SJCRH30 (cell line): ENCODE results near the gene PRRX2. TPM values are rescaled to one million over a fixed set of nuclear protein-coding genes. Genes with fewer than 3 reads are reported as not detected.
"Not testable (repeated sequence)": the region's sequence is repeated elsewhere in the genome, so short reads cannot be mapped to it uniquely, and the experiment has no call there.

ENCODE experiments used
- DNase-seq, 2 experiments: peaks; one replicate each; pipeline ENCODE4 v3.0.0-alpha.2; 2015 to 2020
- H3K27ac ChIP-seq: fragments of 250-450 bp; sonication (Bioruptor Pico); 2 replicates; pipeline ENCODE4 v1.5.1; 2020; ENCODE audit warnings: mild to moderate bottlenecking, moderate library complexity
- H3K27me3 ChIP-seq: fragments of 250-450 bp; sonication (Bioruptor Pico); 2 replicates; pipeline ENCODE4 v1.5.1; 2020; ENCODE audit warnings: mild to moderate bottlenecking, moderate library complexity
- H3K36me3 ChIP-seq: fragments of 250-450 bp; sonication (Bioruptor Pico); 2 replicates; pipeline ENCODE4 v1.5.1; 2020; ENCODE audit warnings: mild to moderate bottlenecking, moderate library complexity
- H3K4me1 ChIP-seq: fragments of 250-450 bp; sonication (Bioruptor Pico); 2 replicates; pipeline ENCODE4 v1.5.1; 2020; ENCODE audit warnings: mild to moderate bottlenecking, moderate library complexity
- H3K4me3 ChIP-seq: fragments of 250-450 bp; sonication (Bioruptor Pico); 2 replicates; pipeline ENCODE4 v1.5.1; 2020; ENCODE audit warnings: mild to moderate bottlenecking, moderate library complexity
- H3K9me3 ChIP-seq: fragments of 250-450 bp; sonication (Bioruptor Pico); replicated peaks from 2 replicates; pipeline ENCODE4 v1.5.1; 2020; ENCODE audit warnings: mild to moderate bottlenecking, moderate library complexity
- total RNA-seq: library from RNA; depleted of rRNA; stranded (reverse); fragments of >200 nt; shearing (Covaris generic); gene quantifications from 2 replicates; pipeline ENCODE4 v1.2.3, GENCODE V29; 2014

The PRRX2 gene
- total RNA-seq, 1 experiment from 2014 or later, result 0.18 TPM

DNA sequence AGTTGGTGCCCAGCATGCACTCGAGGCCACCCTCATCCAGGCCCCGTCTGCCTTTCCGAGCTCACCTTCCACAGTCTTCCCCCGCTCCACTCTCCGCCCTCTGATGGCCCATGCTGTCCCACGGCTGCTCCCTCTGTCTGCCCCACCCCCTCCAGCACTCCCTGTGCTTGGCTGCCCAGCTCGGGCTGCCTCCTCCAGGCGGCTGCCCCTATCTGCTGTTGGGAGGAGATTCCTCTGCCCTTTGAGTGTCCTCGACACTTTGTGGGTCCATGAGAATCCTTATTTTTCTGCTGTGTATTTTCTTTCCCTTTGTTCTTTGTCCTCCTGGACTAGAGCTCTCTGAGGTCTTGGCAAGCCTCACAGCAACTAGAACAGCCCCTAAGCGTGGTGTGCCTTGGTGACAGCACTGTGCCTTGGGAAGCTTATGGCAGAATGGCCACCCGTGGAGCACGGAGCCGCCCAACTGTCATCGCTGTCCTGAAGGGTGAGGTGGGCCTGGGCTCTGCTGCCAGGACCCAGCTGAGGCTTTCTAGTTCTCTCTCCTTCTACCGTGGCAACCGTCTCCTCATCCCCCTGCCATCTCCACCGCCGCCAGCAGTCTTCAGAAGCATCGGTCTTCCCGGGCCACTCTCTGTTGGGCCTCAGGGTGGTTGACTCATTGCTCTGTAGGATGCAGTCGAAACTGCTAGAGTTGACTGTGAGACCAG is 34.3 kb upstream of the PRRX2 start:
- Histone ChIP-seq H3K4me3 (no peak overlapping the region), H3K36me3 (peaks cover 30% of the 10 kb centered on the region), H3K9me3 (no peaks in the 10 kb centered on the region), H3K4me1 (peaks cover 18% of the 10 kb centered on the region), H3K27me3 (no peaks in the 10 kb centered on the region), H3K27ac (no peak overlapping the region)
- no peak for DNase-seq

GRCh38 chr9:129631674-129632129 is 33.7 kb upstream of the PRRX2 start:
- H3K27me3 ChIP-seq, result no peaks in the 10 kb centered on the region
- no peaks in the 10 kb centered on the region for H3K9me3 ChIP-seq
- no peak overlapping the region for H3K27ac ChIP-seq
- no peak for DNase-seq
- H3K36me3 ChIP-seq, result peaks cover 35% of the 10 kb centered on the region
- H3K4me3 ChIP-seq, result no peak overlapping the region
- H3K4me1 ChIP-seq, result peaks cover 18% of the 10 kb centered on the region

DNA sequence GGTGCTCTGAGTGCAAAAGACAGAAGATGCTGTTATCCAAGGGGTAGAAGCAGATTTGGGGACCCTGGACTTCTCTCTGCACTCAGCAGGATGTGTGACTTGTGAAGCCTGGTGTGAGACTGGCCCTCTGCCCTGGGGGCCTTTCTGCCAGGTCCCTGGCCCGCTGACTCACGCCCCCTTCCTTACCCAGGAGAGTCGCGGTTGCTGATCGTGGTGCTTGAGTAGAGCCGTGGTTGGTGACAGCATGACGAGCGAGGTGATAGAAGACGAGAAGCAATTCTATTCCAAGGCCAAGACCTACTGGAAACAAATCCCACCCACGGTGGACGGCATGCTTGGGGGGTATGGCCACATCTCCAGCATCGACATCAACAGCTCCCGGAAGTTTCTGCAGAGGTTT is 33.0 kb upstream of the PRRX2 start:
- Histone ChIP-seq H3K27me3 (no peaks in the 10 kb centered on the region), H3K9me3 (no peaks in the 10 kb centered on the region), H3K27ac (no peak overlapping the region), H3K36me3 (peaks cover 43% of the 10 kb centered on the region), H3K4me3 (no peak overlapping the region), H3K4me1 (peaks cover 13% of the 10 kb centered on the region)
- no peak for DNase-seq

- Histone ChIP-seq H3K4me1 (peaks cover 6% of the 10 kb centered on the region; the same call in 1 of the 2 replicates), H3K27ac (no peak overlapping the region), H3K4me3 (no peak overlapping the region), H3K27me3 (no peaks in the 10 kb centered on the region), H3K9me3 (no peaks in the 10 kb centered on the region), H3K36me3 (peaks cover 50% of the 10 kb centered on the region)
- DNase-seq, result no peak
Measured at GRCh38 chr9:129633207-129633606, 32.2 kb upstream of the PRRX2 start.

DNA sequence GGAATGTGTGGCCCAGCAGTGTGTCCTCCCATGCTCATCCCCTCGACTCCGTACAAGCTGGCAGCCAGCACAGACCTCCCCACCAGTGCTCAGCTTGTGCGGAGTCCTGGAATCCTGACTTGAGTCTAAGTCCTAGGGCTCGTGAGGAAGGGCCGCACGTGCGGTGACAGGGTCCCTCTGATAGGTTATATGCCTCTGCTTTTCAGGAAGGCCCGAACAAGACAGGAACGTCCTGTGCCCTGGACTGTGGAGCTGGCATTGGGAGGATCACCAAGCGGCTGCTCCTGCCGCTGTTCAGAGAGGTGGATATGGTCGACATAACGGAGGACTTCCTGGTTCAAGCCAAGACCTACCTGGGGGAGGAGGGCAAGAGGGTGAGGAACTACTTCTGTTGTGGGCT is 31.6 kb upstream of the PRRX2 start:
- H3K27ac ChIP-seq, result no peak overlapping the region
- H3K4me1 ChIP-seq, result no peaks in the 10 kb centered on the region; the same call in 1 of the 2 replicates
- no peak overlapping the region for H3K4me3 ChIP-seq
- no peaks in the 10 kb centered on the region for H3K27me3 ChIP-seq
- H3K36me3 ChIP-seq, result peaks cover 55% of the 10 kb centered on the region
- DNase-seq, result no peak
- H3K9me3 ChIP-seq, result no peaks in the 10 kb centered on the region

- Histone ChIP-seq H3K36me3 (peaks cover 57% of the 10 kb centered on the region), H3K9me3 (no peaks in the 10 kb centered on the region), H3K4me3 (no peak overlapping the region), H3K27ac (no peak overlapping the region), H3K4me1 (peaks cover 8% of the 10 kb centered on the region), H3K27me3 (no peaks in the 10 kb centered on the region)
- DNase-seq, result no peak
Measured at GRCh38 chr9:129635099-129636065, 30.1 kb upstream of the PRRX2 start.

- H3K27me3 ChIP-seq, DNase-seq, H3K27ac ChIP-seq, H3K9me3 ChIP-seq, H3K4me3 ChIP-seq: not testable (repeated sequence)
- Histone ChIP-seq H3K36me3 (peaks cover 57% of the 10 kb centered on the region), H3K4me1 (peaks cover 14% of the 10 kb centered on the region)
Measured at GRCh38 chr9:129636343-129636742, 29.1 kb upstream of the PRRX2 start.

- Histone ChIP-seq H3K4me1 (peaks cover 14% of the 10 kb centered on the region), H3K27me3 (no peaks in the 10 kb centered on the region), H3K27ac (no peak overlapping the region), H3K4me3 (no peak overlapping the region), H3K9me3 (no peaks in the 10 kb centered on the region), H3K36me3 (peaks cover 57% of the 10 kb centered on the region)
- no peak for DNase-seq
Measured at GRCh38 chr9:129637102-129637501, 28.3 kb upstream of the PRRX2 start.

DNA sequence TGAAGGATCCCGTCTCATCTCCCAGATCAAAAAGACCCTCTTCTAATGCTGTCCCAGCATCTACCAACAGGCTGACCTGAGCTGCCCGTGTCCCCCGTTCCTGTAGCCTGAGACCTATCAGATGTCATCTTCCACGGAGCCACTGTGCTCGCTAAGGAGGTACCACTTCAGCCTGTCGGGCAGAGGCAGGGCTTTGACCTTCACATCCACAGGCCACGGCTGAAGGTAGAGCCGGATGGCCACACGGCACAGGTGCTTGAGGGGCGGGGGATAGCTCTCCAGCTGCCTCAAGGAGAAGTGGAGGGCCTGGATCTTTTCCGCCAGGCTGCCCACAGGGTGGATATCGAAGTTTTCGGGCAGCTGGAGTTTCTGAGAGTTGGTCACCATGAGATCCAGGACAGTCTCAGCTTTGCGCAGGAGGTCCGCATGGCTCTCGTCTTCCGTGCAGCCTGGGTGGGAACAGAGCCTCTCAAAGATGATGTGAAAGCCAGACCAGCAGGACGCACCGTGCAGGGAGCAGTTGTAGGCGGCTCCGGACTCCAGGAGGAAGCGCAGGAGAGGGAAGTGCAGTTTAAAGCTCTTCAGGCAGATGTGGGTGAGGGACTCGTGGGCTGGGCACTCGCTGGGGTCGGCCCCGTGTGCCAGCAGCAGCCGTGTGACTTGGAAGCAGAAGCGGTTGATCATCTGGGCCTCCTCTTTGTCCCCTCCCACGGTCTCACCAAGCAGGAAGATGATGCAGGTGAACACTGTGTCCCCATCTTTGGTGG is 27.6 kb upstream of the PRRX2 start:
- Histone ChIP-seq H3K4me1 (peaks cover 14% of the 10 kb centered on the region), H3K9me3 (no peaks in the 10 kb centered on the region), H3K4me3 (no peak overlapping the region), H3K27ac (no peak overlapping the region), H3K27me3 (no peaks in the 10 kb centered on the region), H3K36me3 (peaks cover 52% of the 10 kb centered on the region)
- DNase-seq, result no peak

DNA sequence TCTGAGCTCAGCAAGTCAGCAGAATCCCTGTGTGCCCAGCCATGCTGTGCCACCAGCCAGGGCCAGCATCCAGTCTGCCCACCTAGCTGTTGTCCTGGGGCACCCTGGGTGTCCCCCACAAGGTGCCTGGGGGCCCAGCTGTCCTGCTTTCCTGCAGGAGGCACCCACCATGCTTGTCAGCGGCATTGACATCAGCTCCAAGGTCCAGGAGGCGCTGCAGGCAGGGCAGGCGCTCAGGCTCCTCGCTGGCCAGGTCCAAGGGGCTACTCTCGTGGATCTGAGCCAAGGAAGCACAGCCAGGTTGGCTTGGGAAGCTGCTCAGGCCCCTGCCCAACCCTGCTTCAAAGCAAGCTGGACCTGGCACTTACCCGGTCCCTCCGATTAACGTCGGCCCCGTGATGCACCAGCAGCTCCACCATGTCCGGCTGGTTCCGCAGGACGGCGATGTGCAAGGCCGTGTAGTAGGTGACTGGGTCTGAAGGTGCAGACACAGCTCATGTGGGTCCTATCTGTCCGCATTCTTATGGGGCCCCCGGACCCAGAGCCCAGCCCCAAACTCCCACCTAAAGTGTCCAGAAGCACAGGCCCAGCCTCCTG is 26.3 kb upstream of the PRRX2 start:
- Histone ChIP-seq H3K27me3 (no peaks in the 10 kb centered on the region), H3K4me1 (peaks cover 14% of the 10 kb centered on the region), H3K9me3 (no peaks in the 10 kb centered on the region), H3K27ac (no peak overlapping the region), H3K36me3 (peaks cover 43% of the 10 kb centered on the region), H3K4me3 (no peak overlapping the region)
- no peak for DNase-seq

DNA sequence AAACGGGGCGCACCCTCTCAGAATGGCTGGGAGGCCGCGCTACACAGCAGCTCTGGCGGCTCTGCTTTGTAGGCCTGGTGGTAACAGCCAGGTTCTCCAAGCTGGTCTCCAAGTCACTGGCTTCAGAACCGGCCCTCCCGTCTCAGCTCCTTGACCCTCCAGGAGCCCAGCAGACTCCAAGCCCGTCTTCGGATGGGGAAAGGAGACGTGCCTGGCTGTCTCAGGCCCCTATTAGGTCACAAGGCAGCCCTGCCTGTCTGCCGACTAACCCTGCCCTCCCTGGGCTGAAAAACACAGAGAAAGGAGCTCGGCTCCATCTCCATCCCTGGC is 25.7 kb upstream of the PRRX2 start:
- no peak overlapping the region for H3K4me3 ChIP-seq
- no peaks in the 10 kb centered on the region for H3K9me3 ChIP-seq
- H3K27me3 ChIP-seq, result no peaks in the 10 kb centered on the region
- peaks cover 14% of the 10 kb centered on the region for H3K4me1 ChIP-seq
- no peak overlapping the region for H3K27ac ChIP-seq
- no peak for DNase-seq
- peaks cover 39% of the 10 kb centered on the region for H3K36me3 ChIP-seq

- Histone ChIP-seq H3K9me3 (no peaks in the 10 kb centered on the region), H3K27me3 (no peaks in the 10 kb centered on the region), H3K36me3 (peaks cover 34% of the 10 kb centered on the region), H3K27ac (no peak overlapping the region), H3K4me3 (peak overlapping the region; percentile 6; the same call in 1 of the 2 replicates), H3K4me1 (peaks cover 14% of the 10 kb centered on the region)
- peak; percentile 54 to 63 for DNase-seq
Measured at GRCh38 chr9:129640086-129640870, 25.2 kb upstream of the PRRX2 start.

DNA sequence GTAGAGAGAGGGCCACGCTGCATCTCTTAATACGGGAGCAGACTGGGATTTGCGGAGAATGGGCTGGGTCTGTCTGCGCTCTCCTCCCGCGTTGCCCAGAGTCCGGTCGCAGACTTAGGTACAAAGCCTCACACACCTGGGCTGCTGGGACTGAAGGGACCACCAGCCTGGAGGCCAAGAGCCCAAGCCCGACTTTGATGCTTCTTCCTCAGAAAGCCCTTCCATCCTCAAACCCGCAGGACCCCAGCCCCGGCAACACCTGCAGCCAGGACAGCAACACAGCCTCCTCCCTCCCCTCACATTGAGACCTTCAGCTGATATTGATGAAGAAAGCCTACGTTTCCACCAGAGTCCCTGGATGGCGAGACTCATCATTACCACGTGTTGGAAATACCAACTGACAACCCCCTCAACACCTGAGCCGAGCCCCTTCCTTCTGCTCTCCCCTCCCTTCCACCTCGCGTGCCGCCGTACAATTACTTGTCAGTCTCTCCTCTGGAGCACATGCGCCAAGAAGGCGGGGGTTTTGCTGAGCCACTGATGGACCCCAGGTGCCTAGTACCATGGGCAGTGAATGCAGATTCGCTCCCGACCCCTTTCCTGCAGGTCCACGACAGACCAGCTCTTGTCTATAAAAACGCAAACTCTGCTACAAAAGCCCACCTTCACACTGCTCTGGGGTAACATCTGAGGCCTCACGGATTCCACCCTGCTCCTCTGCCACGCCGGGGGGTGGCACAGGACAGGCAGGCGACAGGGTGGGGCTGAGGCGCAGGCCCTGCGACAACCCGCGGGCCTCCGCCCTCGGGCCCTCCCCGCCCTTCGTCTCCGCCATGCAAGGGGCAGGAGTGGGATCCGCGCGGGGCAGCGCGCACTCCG is 24.3 kb upstream of the PRRX2 start:
- H3K27ac ChIP-seq, result no peak overlapping the region
- H3K27me3 ChIP-seq, result no peaks in the 10 kb centered on the region

More for the DNA sequence above, 24.3 kb upstream of the PRRX2 start:
- no peak for DNase-seq
- H3K9me3 ChIP-seq, result no peaks in the 10 kb centered on the region
- peaks cover 27% of the 10 kb centered on the region for H3K36me3 ChIP-seq
- H3K4me3 ChIP-seq, result peak overlapping the region; percentile 85
- H3K4me1 ChIP-seq, result peaks cover 14% of the 10 kb centered on the region
